GM12872 (cell line): Measurements from ENCODE around the gene USP6.

Experiments used
- TF ChIP-seq, protein P1 (sequence below): IDR thresholded peaks from 3 replicates; pipeline ENCODE4 v1.5.1; 2011; ENCODE audit warnings: low read depth, mild to moderate bottlenecking, low read length, moderate library complexity; ENCODE audit not compliant: insufficient read depth

Gene USP6

DNA sequence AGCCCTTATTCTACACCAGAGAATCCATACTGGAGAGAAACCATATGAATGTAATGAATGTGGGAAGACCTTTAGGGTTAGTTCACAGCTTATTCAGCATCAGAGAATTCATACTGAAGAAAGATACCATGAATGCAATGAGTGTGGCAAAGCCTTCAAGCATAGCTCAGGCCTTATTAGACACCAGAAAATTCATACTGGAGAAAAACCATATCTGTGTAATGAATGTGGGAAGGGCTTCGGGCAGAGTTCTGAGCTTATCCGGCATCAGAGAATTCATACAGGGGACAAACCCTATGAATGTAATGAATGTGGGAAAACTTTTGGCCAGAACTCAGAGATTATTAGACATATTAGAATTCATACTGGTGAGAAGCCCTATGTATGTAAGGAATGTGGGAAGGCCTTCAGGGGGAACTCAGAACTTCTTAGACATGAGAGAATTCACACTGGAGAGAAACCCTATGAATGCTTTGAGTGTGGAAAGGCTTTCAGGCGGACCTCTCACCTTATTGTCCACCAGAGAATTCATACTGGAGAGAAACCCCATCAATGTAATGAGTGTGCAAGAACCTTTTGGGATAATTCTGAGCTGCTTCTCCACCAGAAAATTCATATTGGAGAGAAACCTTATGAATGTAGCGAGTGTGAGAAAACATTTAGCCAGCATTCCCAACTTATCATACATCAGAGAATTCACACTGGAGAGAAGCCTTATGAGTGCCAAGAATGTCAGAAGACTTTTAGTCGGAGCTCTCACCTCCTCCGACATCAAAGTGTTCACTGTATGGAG lies 23.4 kb upstream of the USP6 start:
- TF ChIP-seq, protein P1, sequence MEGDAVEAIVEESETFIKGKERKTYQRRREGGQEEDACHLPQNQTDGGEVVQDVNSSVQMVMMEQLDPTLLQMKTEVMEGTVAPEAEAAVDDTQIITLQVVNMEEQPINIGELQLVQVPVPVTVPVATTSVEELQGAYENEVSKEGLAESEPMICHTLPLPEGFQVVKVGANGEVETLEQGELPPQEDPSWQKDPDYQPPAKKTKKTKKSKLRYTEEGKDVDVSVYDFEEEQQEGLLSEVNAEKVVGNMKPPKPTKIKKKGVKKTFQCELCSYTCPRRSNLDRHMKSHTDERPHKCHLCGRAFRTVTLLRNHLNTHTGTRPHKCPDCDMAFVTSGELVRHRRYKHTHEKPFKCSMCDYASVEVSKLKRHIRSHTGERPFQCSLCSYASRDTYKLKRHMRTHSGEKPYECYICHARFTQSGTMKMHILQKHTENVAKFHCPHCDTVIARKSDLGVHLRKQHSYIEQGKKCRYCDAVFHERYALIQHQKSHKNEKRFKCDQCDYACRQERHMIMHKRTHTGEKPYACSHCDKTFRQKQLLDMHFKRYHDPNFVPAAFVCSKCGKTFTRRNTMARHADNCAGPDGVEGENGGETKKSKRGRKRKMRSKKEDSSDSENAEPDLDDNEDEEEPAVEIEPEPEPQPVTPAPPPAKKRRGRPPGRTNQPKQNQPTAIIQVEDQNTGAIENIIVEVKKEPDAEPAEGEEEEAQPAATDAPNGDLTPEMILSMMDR: no peak

DNA sequence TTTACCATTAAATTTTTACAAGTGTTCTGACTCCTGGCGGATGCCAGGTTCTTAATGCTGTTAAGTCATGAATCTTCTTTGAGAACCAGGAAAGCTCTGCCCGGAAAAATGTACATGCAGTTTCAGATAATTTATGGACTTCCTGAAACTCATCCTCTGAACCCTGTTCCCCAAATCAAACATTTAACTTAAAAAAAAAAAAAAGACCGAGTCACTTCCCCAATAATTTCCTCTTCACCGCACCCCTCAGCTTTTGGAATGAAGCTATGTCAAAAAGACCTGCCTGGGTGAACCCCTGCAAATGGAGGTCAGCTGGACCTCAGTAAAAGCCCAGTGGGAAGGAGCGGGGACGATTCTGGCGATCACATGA lies 19.1 kb upstream of the USP6 start:
- TF ChIP-seq, protein P1: no peak

- TF ChIP-seq, protein P1: no peak
Observed at GRCh38 chr17:5097101-5097834, 18.6 kb upstream of the USP6 start.

DNA sequence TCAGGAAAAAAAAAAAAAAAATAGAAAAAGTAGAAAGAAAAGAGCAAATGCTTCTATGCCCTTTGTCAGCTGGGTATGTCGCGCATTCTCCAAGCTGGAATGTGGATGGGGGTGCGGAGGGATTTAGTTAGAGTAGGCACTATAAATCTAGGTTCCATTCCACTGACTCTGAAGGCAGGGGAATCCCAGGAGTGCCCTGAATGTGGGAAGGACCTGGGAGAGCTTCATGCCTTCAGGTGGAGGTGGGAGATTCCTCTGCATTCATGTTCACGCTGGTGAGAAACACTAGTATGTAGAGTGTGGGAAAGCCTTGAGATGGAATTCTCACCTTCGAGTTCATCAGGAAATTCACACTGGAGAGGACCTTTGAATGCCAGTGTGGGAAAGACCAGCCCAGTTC lies 16.6 kb upstream of the USP6 start:
- TF ChIP-seq, protein P1: no peak

GRCh38 chr17:5100832-5101231 lies 15.0 kb upstream of the USP6 start:
- TF ChIP-seq, protein P1: no peak

DNA sequence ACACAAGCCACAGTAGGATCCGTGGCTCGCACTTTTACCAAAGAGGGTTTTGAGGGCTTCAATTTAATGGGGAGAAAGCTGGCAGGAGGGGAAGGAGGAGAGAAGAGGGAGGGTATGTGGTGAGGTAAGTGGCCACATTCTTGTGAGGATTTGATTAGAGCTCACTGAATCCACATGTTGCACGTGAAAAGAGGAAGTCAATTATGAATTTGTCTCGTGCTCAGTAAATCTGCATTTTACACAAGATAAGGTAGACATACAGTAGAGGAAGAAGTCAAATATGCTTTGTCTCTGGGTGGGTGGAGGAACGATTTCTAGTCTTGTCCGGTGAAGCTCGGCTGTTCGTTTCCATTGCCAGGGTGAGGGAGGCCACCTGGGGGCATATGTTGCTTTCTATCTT lies 5.0 kb upstream of the USP6 start:
- TF ChIP-seq, protein P1: no peak

DNA sequence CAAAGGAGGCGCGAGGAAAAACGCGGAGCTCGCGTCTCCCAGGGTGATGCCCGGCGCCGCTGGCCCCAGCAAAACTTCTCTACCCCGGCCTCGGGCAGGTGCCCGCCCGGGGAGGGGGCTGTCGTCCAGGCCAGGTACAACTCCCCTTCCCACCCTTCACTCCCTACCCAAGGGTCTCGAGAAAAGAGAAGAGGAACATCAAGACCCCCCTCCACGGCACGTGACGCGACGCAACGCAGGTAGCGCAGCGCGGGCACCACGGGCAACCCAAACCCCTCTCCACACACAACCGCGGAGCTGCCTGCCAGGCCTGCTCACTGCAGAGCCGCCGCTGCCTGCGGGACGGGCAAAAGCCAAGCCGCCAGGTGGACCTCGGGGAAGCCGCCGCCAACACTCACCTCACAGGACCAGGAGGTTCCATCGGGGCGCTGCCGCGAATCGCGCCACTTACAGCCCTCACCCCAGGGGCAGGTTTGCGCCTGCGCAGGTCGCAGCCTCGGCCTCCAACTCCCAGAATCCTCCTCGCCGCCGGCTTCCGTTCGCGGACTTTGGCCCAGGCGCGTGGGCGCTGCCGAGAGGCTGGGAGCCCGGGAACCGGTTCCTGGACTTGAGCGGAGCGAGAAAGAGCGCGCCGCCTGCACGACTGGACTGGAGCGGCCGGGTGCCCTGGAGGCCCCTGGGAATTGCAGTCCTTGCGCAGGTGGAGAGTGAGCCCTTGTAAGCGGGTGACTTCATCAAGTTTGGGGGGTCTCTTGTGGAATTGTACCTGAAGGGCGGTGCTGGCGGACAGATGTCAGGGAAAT lies 4.2 kb upstream of the USP6 start, which contains the start of gene ZNF232:
ZNF232 (minus strand) TSS at position 477 of the 803 bp plus-strand sequence; CDS start at position 421, 56 bp downstream.
- TF ChIP-seq, protein P1: no peak
